ENCODE measurements around the gene SLC44A2.

Gene SLC44A2

GRCh38 chr19:10617409-10618121 is 7.8 kb upstream of the SLC44A2 start:
- DNase-seq, result no peak

GRCh38 chr19:10618846-10619245 is 6.5 kb upstream of the SLC44A2 start:
- no peak for DNase-seq

GRCh38 chr19:10620786-10621185 is 4.6 kb upstream of the SLC44A2 start:
- DNase-seq, result no peak

- no peak for DNase-seq
Measured at GRCh38 chr19:10621966-10622365, 3.4 kb upstream of the SLC44A2 start.

- no peak for DNase-seq
Measured at GRCh38 chr19:10624585-10624984, 768 bp upstream of the SLC44A2 start.

- DNase-seq, result no peak
Measured at GRCh38 chr19:10625762-10626138, 397 bp downstream of the SLC44A2 start.

GRCh38 chr19:10631874-10632273 is 6.5 kb downstream of the SLC44A2 start:
- DNase-seq, result no peak

GRCh38 chr19:10634430-10634829 is 9.1 kb downstream of the SLC44A2 start:
- DNase-seq, result no peak

GRCh38 chr19:10634963-10635362 is 9.6 kb downstream of the SLC44A2 start:
- no peak for DNase-seq

GRCh38 chr19:10636304-10636972 is 11.1 kb downstream of the SLC44A2 start:
- no peak for DNase-seq

GRCh38 chr19:10637894-10638293 is 12.5 kb downstream of the SLC44A2 start:
- no peak for DNase-seq

GRCh38 chr19:10639836-10640235 is 14.5 kb downstream of the SLC44A2 start:
- no peak for DNase-seq

- DNase-seq, result no peak
Measured at GRCh38 chr19:10640361-10640760, 15.0 kb downstream of the SLC44A2 start.

GRCh38 chr19:10641248-10641647 is 15.9 kb downstream of the SLC44A2 start:
- DNase-seq, result no peak

GRCh38 chr19:10642473-10643171 is 17.3 kb downstream of the SLC44A2 start:
- no peak for DNase-seq

- no peak for DNase-seq
Measured at GRCh38 chr19:10643172-10643967, 18.0 kb downstream of the SLC44A2 start.

GRCh38 chr19:10643968-10644259 is 18.6 kb downstream of the SLC44A2 start:
- no peak for DNase-seq

- no peak for DNase-seq
Measured at GRCh38 chr19:10644260-10645007, 19.1 kb downstream of the SLC44A2 start.

GRCh38 chr19:10646456-10647159 is 21.3 kb downstream of the SLC44A2 start:
- no peak for DNase-seq

- no peak for DNase-seq
Measured at GRCh38 chr19:10648360-10648759, 23.0 kb downstream of the SLC44A2 start.

- no peak for DNase-seq
Measured at GRCh38 chr19:10651851-10652250, 26.5 kb downstream of the SLC44A2 start.

- DNase-seq, result no peak
Measured at GRCh38 chr19:10653482-10653731, 28.1 kb downstream of the SLC44A2 start.
